Mesothelial cell of epicardium (in vitro differentiated cells): ENCODE measurements around the gene TNNT2. TPM values are rescaled to one million over a fixed set of nuclear protein-coding genes. Genes with fewer than 3 reads are reported as not detected.

ENCODE experiments used
- DNase-seq, 2 experiments: peaks; one replicate each; pipeline ENCODE4 v3.0.0; 2021; ENCODE audit warnings: low spot score in 2 of 2; ENCODE audit not compliant: unreplicated experiment in 2 of 2
- H3K27ac Mint-ChIP-seq: 2 replicates; pipeline ENCODE4 v1.8.0; 2021; ENCODE audit warnings: mixed read lengths
- H3K27me3 Mint-ChIP-seq: 2 replicates; pipeline ENCODE4 v1.8.0; 2021; ENCODE audit warnings: low read depth, mixed read lengths
- H3K36me3 Mint-ChIP-seq: 2 replicates; pipeline ENCODE4 v1.8.0; 2021; ENCODE audit warnings: mixed read lengths
- H3K4me1 Mint-ChIP-seq: 2 replicates; pipeline ENCODE4 v1.8.0; 2021; ENCODE audit warnings: mixed read lengths
- H3K4me3 Mint-ChIP-seq: 2 replicates; pipeline ENCODE4 v1.8.0; 2021; ENCODE audit warnings: mild to moderate bottlenecking, moderate library complexity, mixed read lengths
- H3K9me3 Mint-ChIP-seq: 2 replicates; pipeline ENCODE4 v1.8.0; 2021; ENCODE audit warnings: mixed read lengths
- total RNA-seq: library from RNA; stranded (reverse); gene quantifications from 3 replicates; pipeline ENCODE4 v1.2.1, GENCODE V29; 2021
- TF ChIP-seq, protein P1 (sequence below): fragments of 200-600 bp; sonication (generic); IDR thresholded peaks from one replicate; pipeline ENCODE4 v1.5.0; 2021; ENCODE audit warnings: antibody characterized with exemption; ENCODE audit not compliant: unreplicated experiment

Gene TNNT2
- total RNA-seq, 1 donor from 2014 or later = 37.1 TPM

GRCh38 chr1:201312298-201312697 is 65.2 kb downstream of the TNNT2 start:
- no peaks in the 10 kb centered on the region for H3K36me3 Mint-ChIP-seq
- H3K27ac Mint-ChIP-seq = no peak overlapping the region
- H3K4me3 Mint-ChIP-seq = no peak overlapping the region
- H3K27me3 Mint-ChIP-seq = peaks cover 8% of the 10 kb centered on the region
- peaks cover 16% of the 10 kb centered on the region for H3K4me1 Mint-ChIP-seq
- no peak for DNase-seq
- TF ChIP-seq, protein P1, sequence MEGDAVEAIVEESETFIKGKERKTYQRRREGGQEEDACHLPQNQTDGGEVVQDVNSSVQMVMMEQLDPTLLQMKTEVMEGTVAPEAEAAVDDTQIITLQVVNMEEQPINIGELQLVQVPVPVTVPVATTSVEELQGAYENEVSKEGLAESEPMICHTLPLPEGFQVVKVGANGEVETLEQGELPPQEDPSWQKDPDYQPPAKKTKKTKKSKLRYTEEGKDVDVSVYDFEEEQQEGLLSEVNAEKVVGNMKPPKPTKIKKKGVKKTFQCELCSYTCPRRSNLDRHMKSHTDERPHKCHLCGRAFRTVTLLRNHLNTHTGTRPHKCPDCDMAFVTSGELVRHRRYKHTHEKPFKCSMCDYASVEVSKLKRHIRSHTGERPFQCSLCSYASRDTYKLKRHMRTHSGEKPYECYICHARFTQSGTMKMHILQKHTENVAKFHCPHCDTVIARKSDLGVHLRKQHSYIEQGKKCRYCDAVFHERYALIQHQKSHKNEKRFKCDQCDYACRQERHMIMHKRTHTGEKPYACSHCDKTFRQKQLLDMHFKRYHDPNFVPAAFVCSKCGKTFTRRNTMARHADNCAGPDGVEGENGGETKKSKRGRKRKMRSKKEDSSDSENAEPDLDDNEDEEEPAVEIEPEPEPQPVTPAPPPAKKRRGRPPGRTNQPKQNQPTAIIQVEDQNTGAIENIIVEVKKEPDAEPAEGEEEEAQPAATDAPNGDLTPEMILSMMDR = no peak
- H3K9me3 Mint-ChIP-seq = no peaks in the 10 kb centered on the region

DNA sequence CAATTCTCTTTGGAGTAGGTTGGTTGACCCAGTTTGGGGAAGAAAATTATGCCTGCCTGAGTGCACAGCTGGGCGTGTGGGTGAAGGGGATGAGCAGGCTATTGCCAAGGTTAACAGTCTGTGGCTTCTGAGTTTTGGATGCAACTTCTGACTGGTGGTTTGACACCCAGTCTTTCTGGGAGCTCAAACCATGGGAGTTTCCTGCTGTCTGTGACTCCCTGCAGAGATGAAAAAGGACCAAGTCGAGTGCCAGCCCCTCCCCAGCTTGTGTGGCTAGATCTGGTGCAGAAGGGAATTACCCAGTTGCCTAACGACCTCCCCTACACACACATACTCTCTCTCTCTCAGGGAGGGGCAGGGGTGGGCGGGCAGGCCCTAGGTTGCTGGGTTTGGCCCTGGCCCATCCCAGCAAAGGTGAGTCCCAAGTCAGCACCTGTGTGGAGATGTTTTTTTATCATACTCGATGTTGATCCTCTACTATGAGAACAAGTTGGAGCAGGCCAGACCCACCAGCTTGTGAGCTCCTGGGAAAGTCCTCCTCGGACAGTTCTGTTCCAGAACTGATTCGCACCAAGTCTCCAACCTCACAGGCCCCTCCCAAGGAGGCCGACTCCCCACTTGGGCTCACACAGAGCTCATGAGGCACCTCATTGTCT is 66.0 kb downstream of the TNNT2 start:
- TF ChIP-seq, protein P1 = no peak
- no peak for DNase-seq
- Mint-ChIP-seq H3K9me3 (no peaks in the 10 kb centered on the region), H3K4me3 (no peak overlapping the region), H3K4me1 (peaks cover 16% of the 10 kb centered on the region), H3K36me3 (no peaks in the 10 kb centered on the region), H3K27me3 (peaks cover 8% of the 10 kb centered on the region), H3K27ac (no peak overlapping the region)

GRCh38 chr1:201310986-201311355 is 66.5 kb downstream of the TNNT2 start:
- Mint-ChIP-seq H3K4me3 (no peak overlapping the region), H3K27ac (no peak overlapping the region), H3K9me3 (no peaks in the 10 kb centered on the region), H3K4me1 (peaks cover 16% of the 10 kb centered on the region), H3K27me3 (peaks cover 8% of the 10 kb centered on the region), H3K36me3 (no peaks in the 10 kb centered on the region)
- TF ChIP-seq, protein P1 = no peak
- no peak for DNase-seq

DNA sequence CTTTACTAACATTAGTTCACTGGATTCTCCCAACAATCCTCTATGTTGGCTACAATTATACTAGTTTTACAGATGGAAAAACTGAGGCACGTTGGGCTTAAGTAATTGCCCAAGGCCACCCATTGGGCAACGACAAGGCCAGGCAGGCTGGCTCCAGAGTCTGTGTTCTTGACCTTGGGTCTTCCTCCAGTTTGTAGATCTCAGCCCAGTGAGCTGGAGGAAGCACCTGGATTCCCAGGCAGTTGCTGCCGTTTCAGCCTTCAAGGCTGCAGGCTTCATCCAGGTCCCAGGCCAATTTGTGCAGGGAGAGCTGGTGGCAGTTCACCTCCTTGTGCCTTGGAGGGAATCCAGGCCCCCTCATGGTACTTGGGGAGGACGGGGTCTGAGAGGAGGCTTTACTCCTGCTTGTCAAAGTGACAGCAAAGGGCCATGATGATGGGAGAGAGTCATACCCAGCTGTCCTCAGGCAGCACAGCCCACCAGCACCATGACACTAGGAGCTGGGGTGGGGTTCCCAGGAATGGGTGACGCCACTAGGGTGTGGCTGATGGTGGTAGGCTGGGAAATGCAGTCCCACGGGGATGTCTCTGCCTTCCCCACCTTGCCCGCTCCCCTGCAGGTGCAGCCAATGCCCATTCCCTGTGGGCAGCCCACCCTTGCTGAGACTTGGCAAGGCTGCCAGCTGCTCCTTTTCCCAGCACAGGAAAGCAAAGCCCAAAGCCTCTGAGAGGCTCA is 67.1 kb downstream of the TNNT2 start:
- Mint-ChIP-seq H3K27ac (no peak overlapping the region), H3K9me3 (no peaks in the 10 kb centered on the region), H3K27me3 (peaks cover 9% of the 10 kb centered on the region), H3K4me3 (no peak overlapping the region), H3K4me1 (peaks cover 16% of the 10 kb centered on the region), H3K36me3 (no peaks in the 10 kb centered on the region)
- no peak for DNase-seq
- TF ChIP-seq, protein P1 = no peak

DNA sequence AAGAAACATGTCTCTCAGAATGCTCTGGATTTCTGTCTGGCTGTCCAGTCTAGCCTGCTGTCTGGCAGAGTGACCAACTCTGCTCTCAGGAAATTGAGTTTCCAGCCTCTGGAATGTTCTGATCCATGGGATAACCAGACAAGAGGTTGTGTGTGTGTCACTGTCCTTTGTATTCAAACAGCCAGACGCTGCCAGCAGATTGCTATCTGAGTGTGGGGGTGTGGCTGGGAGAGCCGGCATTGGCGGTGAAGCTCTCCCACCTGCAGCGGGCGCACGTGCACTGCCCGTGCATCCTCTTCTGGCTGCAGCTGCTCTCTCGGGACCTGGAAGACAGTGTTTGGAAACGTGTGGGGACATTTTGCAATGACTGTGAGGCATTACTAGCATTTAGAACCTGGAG is 68.1 kb downstream of the TNNT2 start:
- DNase-seq = peak in 1 of 2 experiments; percentile 78
- Mint-ChIP-seq H3K4me1 (peaks cover 16% of the 10 kb centered on the region), H3K27ac (no peak overlapping the region), H3K36me3 (no peaks in the 10 kb centered on the region), H3K27me3 (peaks cover 4% of the 10 kb centered on the region), H3K4me3 (no peak overlapping the region), H3K9me3 (no peaks in the 10 kb centered on the region)
- TF ChIP-seq, protein P1 = no peak

Other genes starting within 250 kb of the TNNT2 start
- gene TMEM9, start 223.2 kb downstream of the TNNT2 start, total RNA-seq = 133 to 140 TPM (median 136 TPM) in 3 replicates
- gene IGFN1, start 186.9 kb downstream of the TNNT2 start, total RNA-seq = 0.93 to 1.6 TPM (median 1.0 TPM) in 3 replicates
- gene PKP1, start 94.2 kb downstream of the TNNT2 start, total RNA-seq = 0.54 to 0.58 TPM (median 0.57 TPM) in 3 replicates
- gene LAD1, start 21.6 kb upstream of the TNNT2 start, total RNA-seq = 17.6 to 23.0 TPM (median 20.7 TPM) in 3 replicates
- 6.7 to 8.4 TPM (median 7.6 TPM) in 3 replicates for gene TNNI1, start 44.0 kb upstream of the TNNT2 start, total RNA-seq
- gene PHLDA3, start 91.5 kb upstream of the TNNT2 start, total RNA-seq = 84.0 to 92.8 TPM (median 87.5 TPM) in 3 replicates
- gene CSRP1, start 129.4 kb upstream of the TNNT2 start, total RNA-seq = 10.4 to 11.4 TPM (median 10.7 TPM) in 3 replicates
- gene NAV1, start 161.4 kb upstream of the TNNT2 start, total RNA-seq = 88.8 to 95.9 TPM (median 95.4 TPM) in 3 replicates